Measurements from ENCODE around the gene GTF2I. TPM values are rescaled to one million over a fixed set of nuclear protein-coding genes. Genes with fewer than 3 reads are reported as not detected.

GTF2I gene
- total RNA-seq, 2 donors from 2014 or later: 123 to 148 TPM

DNA sequence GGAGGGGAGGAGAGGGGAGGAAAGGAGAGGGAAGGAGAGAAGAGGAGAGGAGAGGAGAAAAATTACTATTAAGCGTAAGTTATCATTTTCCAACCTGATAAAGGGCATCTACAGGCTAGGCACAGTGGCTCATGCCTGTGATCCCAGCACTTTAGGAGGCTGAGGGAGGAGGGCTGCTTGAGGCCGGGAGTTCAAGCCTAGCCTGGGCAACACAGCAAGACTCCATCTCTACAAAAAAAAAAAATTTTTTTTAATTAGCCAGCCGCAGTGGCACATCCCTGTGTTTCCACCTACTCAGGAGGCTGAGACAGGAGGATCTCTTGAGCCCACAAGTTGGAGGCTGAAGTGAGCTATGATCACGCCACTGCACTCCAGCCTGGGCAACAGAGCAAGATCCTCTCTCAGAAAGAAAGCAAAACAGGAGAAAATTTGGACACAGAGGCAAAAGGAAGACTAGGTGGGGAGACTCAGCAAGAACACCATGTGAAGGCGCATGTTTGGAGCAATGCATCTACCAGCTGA lies 35.2 kb upstream of the GTF2I start:
- no peak overlapping the region for H3K4me3 ChIP-seq
- no peak overlapping the region for H3K9ac ChIP-seq (ENCODE audit: low read depth in 2 of 2, low read length in 2 of 2)
- H3K27me3 ChIP-seq: no peaks in the 10 kb centered on the region
- H3K36me3 ChIP-seq: no peaks in the 10 kb centered on the region
- no peak overlapping the region for H3K27ac ChIP-seq
- intact Hi-C loops (cut with DNase I): no loop called here
- DNase-seq: no peak
- H3K4me1 ChIP-seq: no peaks in the 10 kb centered on the region
- no peaks in the 10 kb centered on the region for H3K9me3 ChIP-seq
- TF ChIP-seq, protein P1, sequence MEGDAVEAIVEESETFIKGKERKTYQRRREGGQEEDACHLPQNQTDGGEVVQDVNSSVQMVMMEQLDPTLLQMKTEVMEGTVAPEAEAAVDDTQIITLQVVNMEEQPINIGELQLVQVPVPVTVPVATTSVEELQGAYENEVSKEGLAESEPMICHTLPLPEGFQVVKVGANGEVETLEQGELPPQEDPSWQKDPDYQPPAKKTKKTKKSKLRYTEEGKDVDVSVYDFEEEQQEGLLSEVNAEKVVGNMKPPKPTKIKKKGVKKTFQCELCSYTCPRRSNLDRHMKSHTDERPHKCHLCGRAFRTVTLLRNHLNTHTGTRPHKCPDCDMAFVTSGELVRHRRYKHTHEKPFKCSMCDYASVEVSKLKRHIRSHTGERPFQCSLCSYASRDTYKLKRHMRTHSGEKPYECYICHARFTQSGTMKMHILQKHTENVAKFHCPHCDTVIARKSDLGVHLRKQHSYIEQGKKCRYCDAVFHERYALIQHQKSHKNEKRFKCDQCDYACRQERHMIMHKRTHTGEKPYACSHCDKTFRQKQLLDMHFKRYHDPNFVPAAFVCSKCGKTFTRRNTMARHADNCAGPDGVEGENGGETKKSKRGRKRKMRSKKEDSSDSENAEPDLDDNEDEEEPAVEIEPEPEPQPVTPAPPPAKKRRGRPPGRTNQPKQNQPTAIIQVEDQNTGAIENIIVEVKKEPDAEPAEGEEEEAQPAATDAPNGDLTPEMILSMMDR (IDR thresholded peaks at IDR 0.05): no peak

DNA sequence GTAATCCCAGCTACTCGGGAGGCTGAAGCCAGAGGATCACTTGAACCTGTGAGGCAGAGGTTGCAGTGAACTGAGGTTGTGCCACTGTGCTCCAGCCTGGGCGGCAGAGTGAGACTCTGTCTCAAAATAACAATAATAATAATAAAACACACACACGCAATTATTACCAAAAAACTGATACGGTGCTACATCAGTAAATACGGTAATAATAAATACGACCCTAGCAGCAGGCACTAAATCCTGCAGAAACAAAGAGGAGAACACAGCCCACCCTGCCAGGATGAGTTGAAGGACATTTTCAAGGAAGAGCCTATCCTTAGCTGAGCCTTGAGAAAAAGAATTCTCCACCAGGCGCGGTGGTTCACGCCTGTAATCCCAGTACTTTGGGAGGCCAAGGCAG lies 34.4 kb upstream of the GTF2I start:
- Histone ChIP-seq H3K9ac (ENCODE audit: low read depth in 2 of 2, low read length in 2 of 2) (no peak overlapping the region), H3K36me3 (no peaks in the 10 kb centered on the region), H3K9me3 (no peaks in the 10 kb centered on the region), H3K27me3 (no peaks in the 10 kb centered on the region), H3K27ac (no peak overlapping the region), H3K4me3 (no peak overlapping the region), H3K4me1 (no peaks in the 10 kb centered on the region)
- TF ChIP-seq, protein P1 (IDR thresholded peaks at IDR 0.05): no peak
- DNase-seq: no peak
- intact Hi-C loops (cut with DNase I): no loop called here

DNA sequence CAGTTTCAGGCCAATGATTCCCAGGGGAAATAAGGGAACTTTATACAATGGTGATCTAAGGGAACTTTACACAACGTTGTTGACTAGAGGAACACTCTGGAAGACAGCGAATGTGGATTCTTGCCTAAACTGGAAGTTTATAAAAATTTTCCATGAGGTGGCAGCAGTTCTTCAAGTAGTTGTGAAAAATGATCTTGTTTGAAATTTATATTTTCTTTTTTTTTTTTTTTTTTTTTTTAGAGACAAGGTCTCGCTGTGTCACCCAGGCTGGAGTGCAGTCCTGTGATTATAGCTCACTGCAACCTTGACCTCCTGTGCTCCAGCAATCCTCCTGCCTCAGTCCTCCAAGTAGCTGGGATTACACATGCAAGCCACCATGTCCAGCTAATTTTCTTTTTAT lies 32.1 kb upstream of the GTF2I start:
- Histone ChIP-seq H3K9ac (ENCODE audit: low read depth in 2 of 2, low read length in 2 of 2) (no peak overlapping the region), H3K4me1 (no peaks in the 10 kb centered on the region), H3K27ac (no peak overlapping the region), H3K27me3 (no peaks in the 10 kb centered on the region), H3K9me3 (no peaks in the 10 kb centered on the region), H3K36me3 (no peaks in the 10 kb centered on the region), H3K4me3 (no peak overlapping the region)
- DNase-seq: no peak
- intact Hi-C loops (cut with DNase I): no loop called here
- TF ChIP-seq, protein P1 (IDR thresholded peaks at IDR 0.05): no peak

DNA sequence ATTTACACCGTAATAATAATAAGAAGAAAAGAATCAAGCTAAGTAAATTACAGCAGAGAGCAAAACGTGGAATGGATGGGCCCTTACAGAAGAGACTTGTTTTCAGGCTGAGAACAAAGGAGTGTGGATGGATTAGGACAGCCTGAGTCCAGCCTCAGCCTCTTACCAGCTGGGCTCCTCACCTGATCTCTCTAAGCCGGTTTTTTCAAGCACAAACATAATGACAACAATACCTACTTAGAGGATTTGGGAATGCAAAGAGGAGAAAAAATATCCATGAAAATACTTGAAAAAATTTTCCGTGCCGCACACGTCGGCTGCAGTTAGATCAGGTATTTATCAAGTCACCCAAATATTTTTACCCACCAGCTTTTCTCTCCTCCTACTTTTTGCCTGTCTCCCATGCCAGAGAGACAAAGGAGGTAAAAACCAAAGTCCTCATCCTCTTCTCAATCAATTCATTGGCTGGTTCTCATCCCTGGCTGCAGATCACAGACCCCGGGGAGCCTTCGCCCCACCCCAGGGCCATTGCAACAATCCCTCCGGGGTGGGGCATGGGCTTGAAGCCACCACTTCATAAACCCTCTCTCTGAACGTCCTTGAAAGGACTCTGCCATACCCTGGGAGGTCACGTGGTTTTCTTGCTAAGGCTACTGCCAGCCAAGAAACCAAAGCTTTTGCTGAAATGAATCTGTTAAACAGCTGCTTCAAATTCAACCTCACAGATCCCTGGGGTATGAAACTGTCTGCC lies 29.7 kb upstream of the GTF2I start:
- DNase-seq: peak; percentile 57
- TF ChIP-seq, protein P1 (IDR thresholded peaks at IDR 0.05): no peak
- H3K27ac ChIP-seq: no peak overlapping the region
- no peak overlapping the region for H3K4me3 ChIP-seq
- no peaks in the 10 kb centered on the region for H3K4me1 ChIP-seq
- no peak overlapping the region for H3K9ac ChIP-seq (ENCODE audit: low read depth in 2 of 2, low read length in 2 of 2)
- intact Hi-C loops (cut with DNase I): no loop called here
- no peaks in the 10 kb centered on the region for H3K36me3 ChIP-seq
- no peaks in the 10 kb centered on the region for H3K9me3 ChIP-seq
- H3K27me3 ChIP-seq: no peaks in the 10 kb centered on the region

DNA sequence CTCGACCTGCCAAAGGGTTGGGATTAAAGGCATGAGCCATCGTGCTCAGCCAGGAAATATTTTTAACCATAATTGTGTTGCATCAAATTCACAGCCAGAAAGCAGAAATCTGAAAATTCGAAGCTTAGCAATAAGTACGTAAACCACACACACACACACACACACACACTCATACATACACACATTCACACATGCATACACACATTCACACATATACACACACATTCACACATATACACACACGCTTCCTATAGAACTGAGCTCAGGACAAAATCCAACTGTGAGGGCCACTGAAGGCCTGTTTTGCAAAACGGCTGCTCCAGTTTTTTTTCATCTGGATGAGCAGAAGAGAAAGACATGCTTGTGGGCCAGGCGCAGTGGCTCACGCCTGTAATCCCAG lies 25.0 kb upstream of the GTF2I start:
- H3K36me3 ChIP-seq: no peaks in the 10 kb centered on the region
- no peaks in the 10 kb centered on the region for H3K27me3 ChIP-seq
- no peaks in the 10 kb centered on the region for H3K9me3 ChIP-seq
- intact Hi-C loops (cut with DNase I): no loop called here
- TF ChIP-seq, protein P1 (IDR thresholded peaks at IDR 0.05): no peak
- H3K9ac ChIP-seq (ENCODE audit: low read depth in 2 of 2, low read length in 2 of 2): no peak overlapping the region
- no peaks in the 10 kb centered on the region for H3K4me1 ChIP-seq
- DNase-seq: no peak
- no peak overlapping the region for H3K4me3 ChIP-seq
- H3K27ac ChIP-seq: no peak overlapping the region

Measured in colonic mucosa (tissue), 4 donors.